Left ventricle myocardium inferior (tissue), 1 donor: ENCODE data around the gene VPS26A. TPM values are rescaled to one million over a fixed set of nuclear protein-coding genes. Genes with fewer than 3 reads are reported as not detected.

Experiments
- DNase-seq: peaks from one replicate; pipeline ENCODE4 v3.0.0-alpha.2; 2020
- H3K27ac ChIP-seq: fragments of 200-600 bp; replicated peaks from 2 replicates; pipeline ENCODE4 v1.8.0; 2021
- H3K27me3 ChIP-seq: fragments of 200-600 bp; 2 replicates; pipeline ENCODE4 v1.8.0; 2021; ENCODE audit warnings: low read depth
- H3K36me3 ChIP-seq: fragments of 200-600 bp; 2 replicates; pipeline ENCODE4 v1.8.0; 2021
- H3K4me1 ChIP-seq: fragments of 200-600 bp; 2 replicates; pipeline ENCODE4 v1.8.0; 2021
- H3K4me3 ChIP-seq: fragments of 200-600 bp; 2 replicates; pipeline ENCODE4 v1.8.0; 2021; ENCODE audit warnings: mild to moderate bottlenecking, moderate library complexity
- H3K9me3 ChIP-seq: fragments of 200-600 bp; replicated peaks from 2 replicates; pipeline ENCODE4 v1.8.0; 2021
- CTCF ChIP-seq: fragments of 200-600 bp; IDR thresholded peaks from 2 replicates; pipeline ENCODE4 v1.8.0; 2021; ENCODE audit warnings: antibody characterized with exemption, mild to moderate bottlenecking, borderline replicate concordance
- intact Hi-C: fragments of 100-400 bp; cut with micrococcal nuclease; formaldehyde crosslinking; loops from one replicate; pipeline ENCODE4 v1.11.0; 2022
- total RNA-seq: library from RNA; stranded (reverse); fragmentation: NEBNext Ultra II Directional; extraction: Animal tissue kit (Norgen Biotek cat#: 25700); gene quantifications from one replicate; pipeline ENCODE4 v1.2.1, GENCODE V29; 2021
- donor health status: DM: no; HTN: yes; CAD: no; lungs with severe emphysema.

VPS26A gene
- total RNA-seq, 1 donor from 2014 or later: 33.1 TPM

DNA sequence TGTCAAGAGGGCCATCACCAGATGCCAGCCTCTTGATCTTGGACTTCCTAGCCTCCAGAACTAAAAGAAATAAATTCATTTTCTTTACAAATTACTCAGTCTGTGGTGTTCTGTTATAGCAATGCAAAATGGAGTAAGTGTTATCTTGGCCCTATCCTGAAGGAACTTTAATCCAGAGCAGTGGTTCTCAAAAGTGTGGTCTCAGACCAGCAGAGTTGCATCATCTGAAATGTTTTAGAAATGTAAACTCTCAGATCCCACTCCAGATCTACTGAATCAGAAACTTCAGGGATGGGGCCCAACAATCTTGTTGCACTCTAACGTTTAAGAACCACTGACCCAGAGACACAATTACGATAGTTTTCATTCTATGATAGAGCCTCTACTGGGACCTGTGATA lies 52.8 kb downstream of the VPS26A start:
- TF ChIP-seq CTCF: no peak
- Histone ChIP-seq H3K4me3 (no peak overlapping the region), H3K36me3 (peaks cover 7% of the 10 kb centered on the region), H3K9me3 (no peaks in the 10 kb centered on the region), H3K4me1 (peaks cover 25% of the 10 kb centered on the region), H3K27me3 (no peaks in the 10 kb centered on the region), H3K27ac (no peak overlapping the region)
- intact Hi-C loops: no loop called here
- no peak for DNase-seq

GRCh38 chr10:69179089-69179742 lies 55.2 kb downstream of the VPS26A start:
- peaks cover 7% of the 10 kb centered on the region for H3K36me3 ChIP-seq
- peak overlapping the region; percentile 97 for H3K27ac ChIP-seq
- intact Hi-C loops: no loop called here
- no peak for DNase-seq
- TF ChIP-seq CTCF: no peak
- H3K4me3 ChIP-seq: peak overlapping the region; percentile 85
- no peaks in the 10 kb centered on the region for H3K27me3 ChIP-seq
- H3K9me3 ChIP-seq: no peaks in the 10 kb centered on the region
- peaks cover 45% of the 10 kb centered on the region for H3K4me1 ChIP-seq

DNA sequence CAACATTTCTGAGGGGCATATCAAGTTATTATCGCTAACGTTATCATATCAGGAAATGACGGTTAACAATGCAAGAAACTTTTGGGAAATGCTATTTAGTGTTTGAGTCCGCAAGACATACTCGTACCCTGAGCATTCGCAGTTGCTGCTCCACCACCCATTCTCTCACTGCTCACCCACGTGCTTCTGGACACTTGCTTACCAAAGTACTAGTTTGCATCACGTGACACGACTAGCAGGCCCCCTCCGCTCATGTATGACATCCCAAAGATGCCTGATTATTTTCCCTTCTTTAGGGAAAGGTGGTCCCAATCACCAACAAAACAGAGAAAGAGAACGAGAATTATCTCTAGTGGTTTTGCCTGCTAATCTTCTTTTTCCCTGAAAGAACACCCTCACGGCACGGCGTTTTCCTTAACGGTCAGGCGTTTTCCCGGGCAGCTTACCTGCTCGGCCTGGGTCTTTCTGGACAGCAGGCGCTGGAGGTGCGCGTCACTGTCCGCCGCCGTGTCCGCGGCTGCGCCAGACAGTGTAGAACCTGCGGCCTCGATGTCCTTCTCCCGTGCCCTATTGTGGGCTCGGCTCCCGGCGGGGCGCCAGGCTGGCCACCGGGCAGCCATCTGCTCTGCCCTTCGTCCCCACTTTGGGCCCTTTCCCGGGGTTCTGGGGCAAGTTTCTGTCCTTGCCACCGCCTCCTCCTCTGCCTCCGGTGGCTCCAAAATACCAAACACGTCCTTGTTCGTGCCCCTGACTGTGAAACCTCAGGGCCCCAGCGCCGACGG lies 56.0 kb downstream of the VPS26A start, which contains the start of gene SUPV3L1:
Gene SUPV3L1, plus strand, starts transcription at position 492 of the 782 bp plus-strand sequence. Its CDS starts 58 bp downstream, at position 550.
- TF ChIP-seq CTCF: no peak
- peak; percentile 89 for DNase-seq
- Histone ChIP-seq H3K36me3 (peaks cover 7% of the 10 kb centered on the region), H3K4me3 (peak within 1 kb of the TSS; percentile 85), H3K9me3 (no peaks in the 10 kb centered on the region), H3K27ac (peak within 1 kb of the TSS; percentile 97), H3K4me1 (peaks cover 45% of the 10 kb centered on the region), H3K27me3 (no peaks in the 10 kb centered on the region)
- intact Hi-C loops: no loop called here

DNA sequence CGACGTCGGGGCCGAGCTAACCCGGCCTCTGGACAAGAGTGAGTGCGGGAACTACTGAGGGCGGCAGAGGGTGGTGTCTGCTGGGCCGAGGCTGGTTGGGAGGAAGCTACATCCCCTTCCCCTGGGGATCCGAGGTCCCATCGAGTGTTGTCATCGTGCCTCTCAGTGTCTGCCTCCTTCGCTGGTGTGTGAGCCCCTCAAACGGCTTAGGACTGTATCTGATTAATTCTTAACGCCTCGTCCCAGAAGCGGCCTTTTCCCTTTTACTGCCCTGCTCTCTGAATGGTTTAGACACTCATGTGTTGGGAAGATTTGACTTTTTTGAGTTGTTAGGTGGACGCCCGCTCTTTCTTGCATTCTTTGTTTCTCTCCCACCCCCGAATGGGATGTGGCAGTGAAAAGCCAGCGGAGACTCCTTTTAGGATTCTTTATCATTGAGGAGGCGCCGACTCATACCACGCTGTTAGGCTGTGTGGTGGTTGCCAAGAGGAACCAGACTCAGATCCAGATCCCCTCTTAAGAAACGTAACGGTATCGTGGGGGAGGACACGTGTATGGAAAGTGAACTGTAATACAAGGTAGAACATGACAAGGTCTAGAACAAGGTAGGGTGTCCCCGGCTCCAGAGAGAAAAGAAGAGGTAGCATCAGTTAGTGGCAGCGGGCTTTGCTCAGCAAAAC lies 56.7 kb downstream of the VPS26A start:
- no peaks in the 10 kb centered on the region for H3K9me3 ChIP-seq
- H3K27me3 ChIP-seq: no peaks in the 10 kb centered on the region
- H3K4me3 ChIP-seq: peak overlapping the region; percentile 85
- TF ChIP-seq CTCF: no peak
- peaks cover 8% of the 10 kb centered on the region for H3K36me3 ChIP-seq
- peaks cover 45% of the 10 kb centered on the region for H3K4me1 ChIP-seq
- H3K27ac ChIP-seq: peak overlapping the region; percentile 97
- intact Hi-C loops: no loop called here
- no peak for DNase-seq

DNA sequence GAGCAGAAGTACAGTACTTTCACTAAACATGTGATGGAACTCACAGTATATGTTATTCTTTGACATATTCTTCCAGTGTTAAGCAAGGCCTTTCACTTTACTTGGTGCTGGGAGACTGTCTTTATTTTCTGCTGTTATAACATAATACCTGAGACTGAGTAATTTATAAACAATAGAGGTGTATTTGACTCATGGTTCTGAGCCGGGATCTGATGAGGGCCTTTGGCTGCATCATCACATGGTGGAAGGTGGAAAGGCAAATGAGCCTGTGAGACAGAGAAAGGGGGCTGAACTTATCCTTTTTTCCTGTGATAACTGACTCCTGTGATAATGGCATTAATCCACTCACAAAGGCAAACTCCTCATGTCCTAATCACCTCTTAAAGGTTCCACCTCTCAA lies 57.5 kb downstream of the VPS26A start:
- no peak for DNase-seq
- Histone ChIP-seq H3K27ac (no peak overlapping the region), H3K27me3 (no peaks in the 10 kb centered on the region)

More for the DNA sequence above, 57.5 kb downstream of the VPS26A start:
- no peak for TF ChIP-seq CTCF
- Histone ChIP-seq H3K4me3 (peak overlapping the region; percentile 85), H3K9me3 (no peaks in the 10 kb centered on the region), H3K4me1 (peaks cover 45% of the 10 kb centered on the region), H3K36me3 (peaks cover 16% of the 10 kb centered on the region)
- intact Hi-C loops: no loop called here
